Liver (tissue), 9 donors: ENCODE data around the gene MAP3K5. TPM values are rescaled to one million over a fixed set of nuclear protein-coding genes. Genes with fewer than 3 reads are reported as not detected.

Experiments used
- DNase-seq: peaks from one replicate; pipeline ENCODE4 v3.0.0-alpha.2; 2017; ENCODE audit warnings: low spot score
- H3K27ac ChIP-seq, 2 donors: one replicate each; pipeline ENCODE4 v1.7.0; 2013; ENCODE audit warnings: inconsistent platforms in 2 of 2, low read length in 2 of 2, control low read depth in 1 of 2, low read depth in 1 of 2, mild to moderate bottlenecking in 1 of 2
- H3K27me3 ChIP-seq, 4 donors: one replicate each; pipeline versions ENCODE4 v1.6.1 to v1.7.0; 2013; ENCODE audit warnings: low read length in 3 of 4, inconsistent platforms in 1 of 4, mild to moderate bottlenecking in 1 of 4, moderate library complexity in 1 of 4; ENCODE audit not compliant: control insufficient read depth in 4 of 4, insufficient read depth in 4 of 4
- H3K36me3 ChIP-seq, 4 donors: one replicate each; pipeline versions ENCODE4 v1.6.1 to v1.7.0; 2013; ENCODE audit warnings: low read length in 3 of 4, mild to moderate bottlenecking in 3 of 4, low read depth in 1 of 4, moderate library complexity in 1 of 4; ENCODE audit not compliant: control insufficient read depth in 4 of 4, insufficient read depth in 3 of 4
- H3K4me1 ChIP-seq, 4 donors: one replicate each; pipeline versions ENCODE4 v1.6.1 to v1.7.0; 2013; ENCODE audit warnings: low read length in 3 of 4, mild to moderate bottlenecking in 3 of 4, moderate library complexity in 1 of 4; ENCODE audit not compliant: control insufficient read depth in 4 of 4, insufficient read depth in 4 of 4
- H3K4me3 ChIP-seq, 3 donors: one replicate each; pipeline versions ENCODE4 v1.6.1 to v1.7.0; 2013; ENCODE audit warnings: low read length in 3 of 3, control low read depth in 1 of 3, low read depth in 1 of 3, mild to moderate bottlenecking in 1 of 3
- H3K9ac ChIP-seq, 2 donors: one replicate each; pipeline ENCODE4 v1.7.0; 2013; ENCODE audit warnings: low read length in 2 of 2, mild to moderate bottlenecking in 2 of 2, moderate library complexity in 2 of 2, control low read depth in 1 of 2, low read depth in 1 of 2
- H3K9me3 ChIP-seq, 4 donors: one replicate each; pipeline versions ENCODE4 v1.6.1 to v1.7.0; 2013; ENCODE audit warnings: low read length in 3 of 4; ENCODE audit not compliant: control insufficient read depth in 4 of 4
- ATF3 ChIP-seq: IDR thresholded peaks from 2 replicates; pipeline ENCODE4 v1.6.1; 2016; ENCODE audit warnings: antibody characterized with exemption
- CTCF ChIP-seq: fragments of 150-350 bp; IDR thresholded peaks from 2 replicates; pipeline ENCODE4 v1.5.1; 2017; ENCODE audit warnings: improper control_type of control experiment, low read depth, low read length; ENCODE audit not compliant: missing input control
- EGR1 ChIP-seq, 2 donors: IDR thresholded peaks; 2 replicates each; pipeline ENCODE4 v1.6.1; 2016 to 2018; ENCODE audit warnings: antibody characterized with exemption in 2 of 2, low read depth in 2 of 2
- FOXA1 ChIP-seq: IDR thresholded peaks from 2 replicates; pipeline ENCODE4 v1.6.1; 2016; ENCODE audit warnings: antibody characterized with exemption
- FOXA2 ChIP-seq: IDR thresholded peaks from 2 replicates; pipeline ENCODE4 v1.6.1; 2016; ENCODE audit warnings: antibody characterized with exemption
- GABPA ChIP-seq, 2 donors: IDR thresholded peaks in 1 of 2; conservative IDR thresholded peaks in 1 of 2; 2 replicates each; pipeline ENCODE4 v1.6.1; 2016; ENCODE audit warnings: antibody characterized with exemption in 2 of 2, mild to moderate bottlenecking in 1 of 2, moderate library complexity in 1 of 2
- HNF4A ChIP-seq, 2 donors: conservative IDR thresholded peaks; 2 replicates each; pipeline ENCODE4 v1.6.1; 2016; ENCODE audit warnings: antibody characterized with exemption in 2 of 2, mild to moderate bottlenecking in 2 of 2
- HNF4G ChIP-seq: IDR thresholded peaks from 2 replicates; pipeline ENCODE4 v1.6.1; 2016; ENCODE audit warnings: antibody characterized with exemption
- JUND ChIP-seq, 2 donors: IDR thresholded peaks; 2 replicates each; pipeline ENCODE4 v1.6.1; 2016; ENCODE audit warnings: antibody characterized with exemption in 2 of 2
- MAX ChIP-seq: IDR thresholded peaks from 2 replicates; pipeline ENCODE4 v1.6.1; 2016; ENCODE audit warnings: antibody characterized with exemption
- NR2F2 ChIP-seq: IDR thresholded peaks from 2 replicates; pipeline ENCODE4 v1.6.1; 2016; ENCODE audit warnings: antibody characterized with exemption
- RAD21 ChIP-seq, 2 donors: IDR thresholded peaks; 2 replicates each; pipeline ENCODE4 v1.6.1; 2016; ENCODE audit warnings: antibody characterized with exemption in 2 of 2, mild to moderate bottlenecking in 2 of 2
- REST ChIP-seq: IDR thresholded peaks from 2 replicates; pipeline ENCODE4 v1.6.1; 2016; ENCODE audit warnings: antibody characterized with exemption, mild to moderate bottlenecking
- RXRA ChIP-seq, 2 donors: IDR thresholded peaks; 2 replicates each; pipeline ENCODE4 v1.6.1; 2017 to 2018; ENCODE audit warnings: antibody characterized with exemption in 2 of 2, mild to moderate bottlenecking in 1 of 2
- SP1 ChIP-seq: IDR thresholded peaks from 2 replicates; pipeline ENCODE4 v1.6.1; 2018; ENCODE audit warnings: antibody characterized with exemption, mild to moderate bottlenecking
- TAF1 ChIP-seq: conservative IDR thresholded peaks from 2 replicates; pipeline ENCODE4 v1.6.1; 2016; ENCODE audit warnings: antibody characterized with exemption, mild to moderate bottlenecking
- YY1 ChIP-seq: IDR thresholded peaks from 2 replicates; pipeline ENCODE4 v1.6.1; 2016; ENCODE audit warnings: antibody characterized with exemption, mild to moderate bottlenecking
- ZBTB33 ChIP-seq: IDR thresholded peaks from 2 replicates; pipeline ENCODE4 v1.6.1; 2016; ENCODE audit warnings: antibody characterized with exemption
- WGBS: extraction: QIAGEN DNeasy Blood & Tissue Kit; methylation state at CpG from one replicate; pipeline ENCODE4 v1.1.7; 2013; 5-methylcytosine and 5-hydroxymethylcytosine counted together
- polyA plus RNA-seq, 2 donors: library from polyadenylated mRNA; stranded (reverse) in 1 of 2; unstranded in 1 of 2; fragments of 200-250 nt in 1 of 2; fragments of >200 nt in 1 of 2; fragmentation: Nextera tagmentation in 1 of 2; extraction: Ambion mirVana in 1 of 2; gene quantifications; one replicate each; pipeline versions ENCODE4 v1.2.1 to v1.2.3, GENCODE V29; 2013 to 2015
- total RNA-seq, 2 donors: library from RNA; depleted of rRNA; stranded (reverse); fragments of >200 nt; gene quantifications; one replicate each; pipeline ENCODE4 v1.2.3, GENCODE V29; 2014
- donor health status: healthy.
- donor health status: healthy.
- donor health status: healthy.
- donor health status: healthy.
- donor health status: healthy.

MAP3K5 gene
- total and polyA plus RNA-seq, 4 donors, result 2.9 to 18.0 (median 5.5) TPM

GRCh38 chr6:136795386-136795785 lies 3.1 kb upstream of the MAP3K5 start:
- 92% methylated on average over 2 of the region's 2 CpGs for WGBS
- Histone ChIP-seq H3K27ac (no peak overlapping the region), H3K36me3 (no peaks in the 10 kb centered on the region), H3K27me3 (no peaks in the 10 kb centered on the region), H3K4me1 (peaks cover 0 to 12% (median 5%) of the 10 kb centered on the region in 4 donors), H3K4me3 (no peak overlapping the region), H3K9me3 (no peaks in the 10 kb centered on the region), H3K9ac (no peak overlapping the region)
- no peak for DNase-seq
- TF ChIP-seq ZBTB33 (no peak), JUND (IDR thresholded peaks at IDR 0.05) (no peak), YY1 (no peak), ATF3 (no peak), GABPA (IDR thresholded peaks at IDR 0.05 in 1 of 2, conservative IDR thresholded peaks at IDR 0.05 in 1 of 2) (no peak), FOXA2 (no peak), RXRA (IDR thresholded peaks at IDR 0.05) (no peak), CTCF (no peak), NR2F2 (no peak), HNF4G (no peak), RAD21 (IDR thresholded peaks at IDR 0.05) (no peak), MAX (no peak), SP1 (no peak), HNF4A (conservative IDR thresholded peaks at IDR 0.05) (no peak), FOXA1 (no peak), EGR1 (IDR thresholded peaks at IDR 0.05; ENCODE audit: low read depth in 2 of 2) (no peak)

- no peaks in the 10 kb centered on the region for H3K36me3 ChIP-seq
- TF ChIP-seq MAX (no peak), YY1 (no peak), RAD21 (IDR thresholded peaks at IDR 0.05) (no peak), HNF4A (conservative IDR thresholded peaks at IDR 0.05) (no peak), FOXA2 (no peak), ZBTB33 (no peak), TAF1 (no peak), JUND (IDR thresholded peaks at IDR 0.05) (no peak), NR2F2 (no peak), REST (no peak), CTCF (no peak), EGR1 (IDR thresholded peaks at IDR 0.05; ENCODE audit: low read depth in 2 of 2) (no peak), GABPA (IDR thresholded peaks at IDR 0.05 in 1 of 2, conservative IDR thresholded peaks at IDR 0.05 in 1 of 2) (no peak), ATF3 (no peak), RXRA (IDR thresholded peaks at IDR 0.05) (no peak), HNF4G (no peak), SP1 (no peak), FOXA1 (no peak)
- no peaks in the 10 kb centered on the region for H3K9me3 ChIP-seq
- WGBS, result 23% methylated on average over 8 of the region's 8 CpGs
- H3K4me3 ChIP-seq, result peak overlapping the region in 1 of 3 donors; percentile 90
- no peak overlapping the region for H3K9ac ChIP-seq
- peaks cover 0 to 18% (median 8%) of the 10 kb centered on the region in 4 donors for H3K4me1 ChIP-seq
- peak overlapping the region; percentile 94 to 97 for H3K27ac ChIP-seq
- DNase-seq, result no peak
- H3K27me3 ChIP-seq, result no peaks in the 10 kb centered on the region
Observed at GRCh38 chr6:136793363-136793762, 1.1 kb upstream of the MAP3K5 start.
